Psoas muscle (tissue), 8 donors: Measurements from ENCODE around the gene GNAI1. TPM values are rescaled to one million over a fixed set of nuclear protein-coding genes. Genes with fewer than 3 reads are reported as not detected.

ENCODE experiments used
- ATAC-seq, 4 donors: fragments of 200-7000 bp; cut with Tn5 transposase; one replicate each; pipeline ENCODE4 v1.9.1; 2020; ENCODE audit warnings: moderate library complexity in 3 of 4, mild to moderate bottlenecking in 2 of 4
- DNase-seq, 2 donors: peaks; one replicate each; pipeline ENCODE4 v3.0.0-alpha.2; 2020
- H3K27ac ChIP-seq: fragments of 200-600 bp; one replicate; pipeline ENCODE4 v1.8.0; 2022
- H3K27me3 ChIP-seq, 3 donors: fragments of 200-600 bp in 1 of 3; one replicate each; pipeline versions ENCODE4 v1.6.1 to v1.8.0; 2013 to 2022; ENCODE audit warnings: low read length in 2 of 3, mild to moderate bottlenecking in 2 of 3, moderate library complexity in 1 of 3; ENCODE audit not compliant: insufficient read depth in 3 of 3
- H3K36me3 ChIP-seq, 2 donors: fragments of 200-600 bp in 1 of 2; one replicate each; pipeline versions ENCODE4 v1.6.1 to v1.8.0; 2013 to 2022; ENCODE audit warnings: low read depth in 1 of 2, mild to moderate bottlenecking in 1 of 2, moderate library complexity in 1 of 2; ENCODE audit not compliant: insufficient read depth in 1 of 2
- H3K4me1 ChIP-seq: fragments of 200-600 bp; one replicate; pipeline ENCODE4 v1.8.0; 2022
- H3K4me3 ChIP-seq: fragments of 200-600 bp; one replicate; pipeline ENCODE4 v1.8.0; 2022; ENCODE audit warnings: mild to moderate bottlenecking
- H3K9me3 ChIP-seq: fragments of 200-600 bp; one replicate; pipeline ENCODE4 v1.8.0; 2022
- CTCF ChIP-seq: fragments of 200-600 bp; IDR thresholded peaks from one replicate; pipeline ENCODE4 v1.8.0; 2022; ENCODE audit warnings: antibody characterized with exemption
- WGBS, 3 donors: extraction: QIAGEN DNeasy Blood & Tissue Kit; methylation state at CpG; one replicate each; pipeline versions ENCODE4 v1.1.6 to v1.1.7; 2013; 5-methylcytosine and 5-hydroxymethylcytosine counted together
- intact Hi-C, 2 donors: fragments of 100-400 bp; cut with DNase I; formaldehyde crosslinking; loops; one replicate each; pipeline versions ENCODE4 v1.11.0 to v1.14.2; 2022
- polyA plus RNA-seq, 3 donors: library from polyadenylated mRNA; stranded (reverse); fragments of 200-250 nt; gene quantifications; one replicate each; pipeline ENCODE4 v1.2.3, GENCODE V29; 2013
- total RNA-seq, 4 donors: library from RNA; stranded (reverse); fragmentation: NEBNext Ultra II Directional in 2 of 4; extraction: Animal tissue kit (Norgen Biotek cat#: 25700) in 2 of 4; gene quantifications; one replicate each; pipeline versions ENCODE4 v1.2.1 to v1.2.4, GENCODE V29; 2021 to 2023
- donor health status: healthy with polysubstance abuse.
- donor health status: DM: no; HTN: no; CAD: no; lungs with moderate emphysema.
- donor health status: Bipolar disorder and iron deficiency.
- donor health status: healthy.
- donor health status: DM: yes; HTN: yes; CAD: no.
- donor health status: DM: no; HTN: no; CAD: no.
- donor health status: DM: no; HTN: no; CAD: no.
- donor health status: DM: yes; HTN: yes; CAD: no.

Gene GNAI1
- total and polyA plus RNA-seq, 7 donors = 3.8 to 13.7 (median 6.5) TPM

GRCh38 chr7:80240265-80241025 is 105.8 kb downstream of the GNAI1 start:
- no peaks in the 10 kb centered on the region for H3K36me3 ChIP-seq
- H3K4me1 ChIP-seq = no peaks in the 10 kb centered on the region
- DNase-seq (no peak), ATAC-seq (no peak)
- H3K9me3 ChIP-seq = no peaks in the 10 kb centered on the region
- H3K27ac ChIP-seq = no peak overlapping the region
- no peak for TF ChIP-seq CTCF
- H3K27me3 ChIP-seq = no peaks in the 10 kb centered on the region
- WGBS, 3 donors = 95 to 98% (median 96%) methylated on average over 4 of the region's 4 CpGs
- intact Hi-C loops = no loop called here
- no peak overlapping the region for H3K4me3 ChIP-seq

- H3K27me3 ChIP-seq = no peaks in the 10 kb centered on the region
- H3K27ac ChIP-seq = no peak overlapping the region
- intact Hi-C loops = no loop called here
- H3K36me3 ChIP-seq = no peaks in the 10 kb centered on the region
- TF ChIP-seq CTCF = no peak
- H3K9me3 ChIP-seq = no peaks in the 10 kb centered on the region
- ATAC-seq = no peak
- DNase-seq = no peak
- H3K4me1 ChIP-seq = no peaks in the 10 kb centered on the region
- WGBS, 3 donors = 93 to 98% (median 97%) methylated on average over 1 of the region's 1 CpG
- H3K4me3 ChIP-seq = no peak overlapping the region
Observed at GRCh38 chr7:80241671-80242070, 107.0 kb downstream of the GNAI1 start.

GRCh38 chr7:80243425-80243824 is 108.8 kb downstream of the GNAI1 start:
- DNase-seq (no peak), ATAC-seq (peak; percentile 29 to 48 (median 34))
- Histone ChIP-seq H3K36me3 (no peaks in the 10 kb centered on the region), H3K27ac (no peak overlapping the region), H3K4me1 (no peaks in the 10 kb centered on the region), H3K27me3 (no peaks in the 10 kb centered on the region), H3K9me3 (no peaks in the 10 kb centered on the region), H3K4me3 (no peak overlapping the region)
- 66 to 70% (median 69%) methylated on average over 4 of the region's 4 CpGs for WGBS, 3 donors
- intact Hi-C loops = no loop called here
- no peak for TF ChIP-seq CTCF

GRCh38 chr7:80244206-80244916 is 109.7 kb downstream of the GNAI1 start:
- Histone ChIP-seq H3K9me3 (no peaks in the 10 kb centered on the region), H3K27ac (no peak overlapping the region), H3K36me3 (no peaks in the 10 kb centered on the region), H3K4me3 (no peak overlapping the region), H3K27me3 (no peaks in the 10 kb centered on the region), H3K4me1 (no peaks in the 10 kb centered on the region)
- WGBS, 3 donors = 46 to 53% (median 48%) methylated on average over 4 of the region's 4 CpGs
- ATAC-seq (peak in 1 of 4 donors; percentile 37), DNase-seq (no peak)
- TF ChIP-seq CTCF = no peak
- intact Hi-C loops = no loop called here
